GM23338 (cell line): Measurements from ENCODE around the gene MGRN1.

ENCODE experiments used
- CREB1 ChIP-seq: fragments of 250-450 bp; sonication (Bioruptor Pico); IDR thresholded peaks from 2 replicates; pipeline ENCODE4 v1.5.0; 2020; ENCODE audit warnings: low read depth, mild to moderate bottlenecking, moderate library complexity
- CTCF ChIP-seq, 2 experiments: fragments of 200-600 bp in 1 of 2; sonication (generic) in 1 of 2; conservative IDR thresholded peaks; 2 replicates each; pipeline versions ENCODE4 v1.5.1 to v1.6.1; 2016 to 2017; ENCODE audit warnings: antibody characterized with exemption in 2 of 2, low read depth in 2 of 2, mild to moderate bottlenecking in 2 of 2, moderate library complexity in 1 of 2
- ETS1 ChIP-seq: IDR thresholded peaks from 2 replicates; pipeline ENCODE4 v1.6.1; 2016; ENCODE audit warnings: antibody characterized with exemption
- EZH2 ChIP-seq: fragments of 200-600 bp; sonication (generic); IDR thresholded peaks from one replicate; pipeline ENCODE4 v1.8.0; 2017; ENCODE audit warnings: antibody characterized with exemption, mild to moderate bottlenecking, low read depth; ENCODE audit not compliant: unreplicated experiment
- JUNB ChIP-seq: IDR thresholded peaks from one replicate; pipeline ENCODE4 v1.6.1; 2016; ENCODE audit warnings: antibody characterized with exemption; ENCODE audit not compliant: unreplicated experiment
- NANOG ChIP-seq: IDR thresholded peaks from 2 replicates; pipeline ENCODE4 v1.6.1; 2016; ENCODE audit warnings: antibody characterized with exemption, borderline replicate concordance
- POLR2AphosphoS5 ChIP-seq: IDR thresholded peaks from 2 replicates; pipeline ENCODE4 v1.6.1; 2016; ENCODE audit warnings: antibody characterized with exemption, low read depth
- REST ChIP-seq: IDR thresholded peaks from one replicate; pipeline ENCODE4 v1.6.1; 2018; ENCODE audit warnings: antibody characterized with exemption; ENCODE audit not compliant: unreplicated experiment

- TF ChIP-seq CREB1 (CRISPR knock-in tag) (no peak), CTCF (conservative IDR thresholded peaks at IDR 0.05; ENCODE audit: low read depth in 2 of 2) (no peak), EZH2 (no peak), JUNB (no peak), ETS1 (no peak), REST (no peak), NANOG (no peak), POLR2AphosphoS5 (no peak)
These were observed 111.9 kb downstream of the MGRN1 start for GRCh38 chr16:4736546-4736945.
